HL-60/S4 treated with phorbol 12-myristate 13-acetate at 8.2 ng/mL for 4 days and 3 days (cell line): ENCODE results near the gene LGMN.
"Not testable (repeated sequence)": the region's sequence is repeated elsewhere in the genome, so short reads cannot be mapped to it uniquely, and the experiment has no call there.

Experiments
- in situ Hi-C: fragments of 300-500 bp; cut with MboI; formaldehyde crosslinking; loops from 2 replicates; pipeline ENCODE4 v1.15.0; 2022; ENCODE audit warnings: low sequenced_read_pairs

LGMN gene

GRCh38 chr14:92701826-92702225 is 46.6 kb downstream of the LGMN start:
- in situ Hi-C loops = no loop called here

GRCh38 chr14:92698393-92698792 is 50.0 kb downstream of the LGMN start:
- in situ Hi-C loops = no loop called here

- in situ Hi-C loops = no loop called here
These were observed 52.1 kb downstream of the LGMN start for GRCh38 chr14:92696366-92696765.

- in situ Hi-C loops = no loop called here
These were observed 52.9 kb downstream of the LGMN start for GRCh38 chr14:92695562-92695961.

- in situ Hi-C loops = no loop called here
These were observed 53.6 kb downstream of the LGMN start for GRCh38 chr14:92694807-92695206.

GRCh38 chr14:92693998-92694795 is 54.2 kb downstream of the LGMN start:
- in situ Hi-C loops = no loop called here

- in situ Hi-C loops = no loop called here
These were observed 55.6 kb downstream of the LGMN start for GRCh38 chr14:92692822-92693226.

- in situ Hi-C loops = no loop called here
These were observed 58.0 kb downstream of the LGMN start for GRCh38 chr14:92690171-92691011.

- in situ Hi-C loops = no loop called here
These were observed 59.7 kb downstream of the LGMN start for GRCh38 chr14:92688434-92689375.

GRCh38 chr14:92687681-92688433 is 60.6 kb downstream of the LGMN start:
- in situ Hi-C loops = no loop called here

GRCh38 chr14:92686900-92687427 is 61.5 kb downstream of the LGMN start:
- in situ Hi-C loops = no loop called here

GRCh38 chr14:92686411-92686899 is 62.0 kb downstream of the LGMN start:
- in situ Hi-C loops = no loop called here

GRCh38 chr14:92685784-92686355 is 62.6 kb downstream of the LGMN start:
- in situ Hi-C loops = no loop called here

GRCh38 chr14:92684801-92685560 is 63.4 kb downstream of the LGMN start:
- in situ Hi-C loops = no loop called here

- in situ Hi-C loops = no loop called here
These were observed 65.4 kb downstream of the LGMN start for GRCh38 chr14:92683041-92683440.

GRCh38 chr14:92680781-92681650 is 67.4 kb downstream of the LGMN start:
- in situ Hi-C loops = no loop called here

- in situ Hi-C loops = not testable (repeated sequence)
These were observed 68.1 kb downstream of the LGMN start for GRCh38 chr14:92680330-92680729.

- in situ Hi-C loops = no loop called here
These were observed 69.2 kb downstream of the LGMN start for GRCh38 chr14:92679246-92679645.
